ENCODE measurements around the gene KRTAP5-3. TPM values are rescaled to one million over a fixed set of nuclear protein-coding genes. Genes with fewer than 3 reads are reported as not detected.

KRTAP5-3 gene
- total and polyA plus RNA-seq, 2 donors (not counting 3 experiments of a cell fraction or from before 2014, with no cell fraction given), result not detected

DNA sequence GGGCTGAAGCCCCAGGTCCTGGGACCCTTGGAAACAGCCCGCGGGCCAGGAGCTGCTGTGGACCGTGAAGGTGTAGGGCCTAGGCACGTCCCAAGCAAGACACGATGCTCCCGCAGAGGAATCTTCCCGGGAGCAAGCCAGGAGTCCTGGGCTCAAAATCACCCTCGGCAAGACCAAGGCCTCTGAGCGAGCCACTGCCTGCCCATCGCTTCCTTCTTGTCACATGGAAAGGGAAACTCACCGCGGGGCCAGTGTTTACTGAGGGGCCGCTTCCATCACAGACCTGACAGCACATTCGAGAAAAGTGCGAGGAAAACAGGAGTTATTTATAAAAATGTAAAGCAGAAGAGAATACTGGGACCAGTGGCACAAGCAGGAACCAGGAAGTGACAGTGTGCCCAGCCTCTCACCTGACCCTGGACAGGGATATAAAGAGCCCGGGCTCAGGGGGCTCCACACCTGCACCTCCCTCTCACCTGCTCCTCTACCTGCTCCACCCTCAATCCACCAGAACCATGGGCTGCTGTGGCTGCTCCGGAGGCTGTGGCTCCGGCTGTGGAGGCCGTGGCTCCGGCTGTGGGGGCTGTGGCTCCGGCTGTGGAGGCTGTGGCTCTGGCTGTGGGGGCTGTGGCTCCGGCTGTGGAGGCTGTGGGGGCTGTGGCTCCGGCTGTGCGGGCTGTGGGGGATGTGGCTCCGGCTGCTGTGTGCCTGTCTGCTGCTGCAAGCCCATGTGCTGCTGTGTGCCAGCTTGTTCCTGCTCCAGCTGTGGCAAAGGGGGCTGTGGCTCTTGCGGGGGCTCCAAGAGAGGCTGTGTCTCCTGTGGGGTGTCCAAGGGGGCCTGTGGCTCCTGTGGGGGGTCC, 21.3 kb upstream of the KRTAP5-3 start, which contains the start of gene KRTAP5-5:
Gene KRTAP5-5 (plus strand): TSS at position 450 of the 860 bp plus-strand sequence. CDS start 66 bp downstream, at position 516.
- H3K4me3 ChIP-seq (replicated peaks in 1 of 3; ENCODE audit: insufficient read depth in 1 of 3, low read depth in 1 of 3, low read length in 3 of 3), result no peak within 1 kb of the TSS
- no peak within 1 kb of the TSS for H3K9ac ChIP-seq (replicated peaks; ENCODE audit: extremely low read depth, insufficient read depth, low read length)
- H3K4me2 ChIP-seq (ENCODE audit: insufficient read depth, low read length), result no peak within 1 kb of the TSS
- H2AFZ ChIP-seq (ENCODE audit: low read depth, low read length), result no peak within 1 kb of the TSS
- no peak for FAIRE-seq
- CTCF ChIA-PET, result interaction anchor here (1.0 to 4.3 kb wide), 11 partner anchors 8 to 523 kb away, joined by 3 to 25 read pairs (median 9); no protein-coding TSS in a partner anchor
- POLR2A ChIA-PET, result no interaction called here
- dilution Hi-C loops (cut with MboI; ENCODE audit: extremely low pct_ligation_motif_present, low sequenced_read_pairs) (no loop called here), intact Hi-C loops (cut with micrococcal nuclease) (loop anchor here (1.0 to 2.0 kb wide), 2 partner anchors 35 to 83 kb away; no protein-coding TSS in a partner anchor)
- H3K9me3 ChIP-seq (replicated peaks; ENCODE audit: control insufficient read depth, insufficient read depth, low read length), result no peaks in the 10 kb centered on the region
- no peak for DNase-seq (ENCODE audit: low read depth, low spot score)
- no peaks in the 10 kb centered on the region for H3K4me1 ChIP-seq (ENCODE audit: control insufficient read depth, extremely low read depth, insufficient read depth, low read length)
- H4K20me1 ChIP-seq (replicated peaks; ENCODE audit: control insufficient read depth, extremely low read depth, insufficient read depth, low read length), result no peaks in the 10 kb centered on the region
- no peaks in the 10 kb centered on the region for H3K36me3 ChIP-seq (ENCODE audit: control insufficient read depth in 2 of 2, extremely low read depth in 1 of 2, insufficient read depth in 2 of 2, low read length in 2 of 2)
- BruUV-seq (replicated peaks), result no TSS peak
- no peaks in the 10 kb centered on the region for H3K9me1 ChIP-seq (replicated peaks; ENCODE audit: control insufficient read depth, extremely low read depth, insufficient read depth, low read length)
- TF ChIP-seq POLR2A (IDR thresholded peaks at IDR 0.05; ENCODE audit: low read depth, low read length) (no peak), MYC (IDR thresholded peaks at IDR 0.05; ENCODE audit: low read depth, low read length) (no peak)
- TF ChIP-seq, protein P1, sequence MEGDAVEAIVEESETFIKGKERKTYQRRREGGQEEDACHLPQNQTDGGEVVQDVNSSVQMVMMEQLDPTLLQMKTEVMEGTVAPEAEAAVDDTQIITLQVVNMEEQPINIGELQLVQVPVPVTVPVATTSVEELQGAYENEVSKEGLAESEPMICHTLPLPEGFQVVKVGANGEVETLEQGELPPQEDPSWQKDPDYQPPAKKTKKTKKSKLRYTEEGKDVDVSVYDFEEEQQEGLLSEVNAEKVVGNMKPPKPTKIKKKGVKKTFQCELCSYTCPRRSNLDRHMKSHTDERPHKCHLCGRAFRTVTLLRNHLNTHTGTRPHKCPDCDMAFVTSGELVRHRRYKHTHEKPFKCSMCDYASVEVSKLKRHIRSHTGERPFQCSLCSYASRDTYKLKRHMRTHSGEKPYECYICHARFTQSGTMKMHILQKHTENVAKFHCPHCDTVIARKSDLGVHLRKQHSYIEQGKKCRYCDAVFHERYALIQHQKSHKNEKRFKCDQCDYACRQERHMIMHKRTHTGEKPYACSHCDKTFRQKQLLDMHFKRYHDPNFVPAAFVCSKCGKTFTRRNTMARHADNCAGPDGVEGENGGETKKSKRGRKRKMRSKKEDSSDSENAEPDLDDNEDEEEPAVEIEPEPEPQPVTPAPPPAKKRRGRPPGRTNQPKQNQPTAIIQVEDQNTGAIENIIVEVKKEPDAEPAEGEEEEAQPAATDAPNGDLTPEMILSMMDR (IDR thresholded peaks at IDR 0.05; ENCODE audit: extremely low read depth in 1 of 2, insufficient read depth in 1 of 2, low read depth in 1 of 2, low read length in 2 of 2), result no peak
- H3K27me3 ChIP-seq (ENCODE audit: control insufficient read depth in 2 of 2, insufficient read depth in 2 of 2, low read length in 2 of 2), result peaks cover 0 to 8% of the 10 kb centered on the region in 2 experiments
- no peaks in the 10 kb centered on the region for H3K79me2 ChIP-seq (ENCODE audit: control insufficient read depth, insufficient read depth, low read length)
- no peak within 1 kb of the TSS for H3K27ac ChIP-seq (ENCODE audit: insufficient read depth, low read depth, low read length)
